Tibial nerve (tissue), 4 donors: ENCODE measurements around the gene ERN1. TPM values are rescaled to one million over a fixed set of nuclear protein-coding genes. Genes with fewer than 3 reads are reported as not detected.
A peak's percentile ranks its signal among the peaks of the same experiment; 100 is the strongest.

Experiments
- DNase-seq, 2 donors: peaks; one replicate each; pipeline ENCODE4 v3.0.0-alpha.2; 2019; ENCODE audit warnings: low spot score in 2 of 2
- H3K27ac ChIP-seq, 4 donors: fragments of 200-600 bp; sonication (generic) in 3 of 4; one replicate each; pipeline ENCODE4 v1.5.1; 2017 to 2019; ENCODE audit warnings: mild to moderate bottlenecking in 1 of 4
- H3K27me3 ChIP-seq, 2 donors: fragments of 200-600 bp; sonication (generic) in 1 of 2; one replicate each; pipeline versions ENCODE4 v1.5.1 to v1.6.0; 2017 to 2019
- H3K36me3 ChIP-seq, 3 donors: fragments of 200-600 bp; sonication (generic); one replicate each; pipeline ENCODE4 v1.5.1; 2018 to 2019
- H3K4me1 ChIP-seq, 4 donors: fragments of 200-600 bp; sonication (generic) in 3 of 4; one replicate each; pipeline ENCODE4 v1.5.1; 2017 to 2019
- H3K4me3 ChIP-seq, 4 donors: fragments of 200-600 bp; sonication (generic) in 3 of 4; one replicate each; pipeline ENCODE4 v1.5.1; 2017 to 2019; ENCODE audit warnings: mild to moderate bottlenecking in 1 of 4, moderate library complexity in 1 of 4
- H3K9me3 ChIP-seq, 4 donors: fragments of 200-600 bp; sonication (generic) in 3 of 4; one replicate each; pipeline ENCODE4 v1.5.1; 2017 to 2019
- CTCF ChIP-seq, 5 experiments: fragments of 200-600 bp in 3 of 5; fragments of 450-650 bp in 2 of 5; sonication (generic) in 3 of 5; IDR thresholded peaks; one replicate each; pipeline ENCODE4 v1.5.1; 2016 to 2019; ENCODE audit warnings: antibody characterized with exemption in 5 of 5, mild to moderate bottlenecking in 3 of 5, moderate library complexity in 2 of 5
- EP300 ChIP-seq, 2 donors: sonication (generic); formaldehyde crosslinking; IDR thresholded peaks; one replicate each; pipeline ENCODE4 v1.6.1; 2017; ENCODE audit warnings: antibody characterized with exemption in 2 of 2, mild to moderate bottlenecking in 1 of 2
- POLR2A ChIP-seq, 2 donors: fragments of 450-650 bp; IDR thresholded peaks; one replicate each; pipeline ENCODE4 v1.6.1; 2017; ENCODE audit warnings: antibody characterized with exemption in 2 of 2, mild to moderate bottlenecking in 2 of 2, moderate library complexity in 2 of 2
- WGBS, 2 donors: methylation state at CpG; one replicate each; pipeline ENCODE4 v1.1.5; 2018; 5-methylcytosine and 5-hydroxymethylcytosine counted together
- total RNA-seq, 4 donors: library from RNA; depleted of rRNA; stranded (reverse); fragments of >200 nt; gene quantifications; one replicate each; pipeline ENCODE4 v1.1.0, GENCODE V29; 2016

The ERN1 gene
- total RNA-seq, 4 donors from 2014 or later = 8.7 to 17.7 (median 13.5) TPM

DNA sequence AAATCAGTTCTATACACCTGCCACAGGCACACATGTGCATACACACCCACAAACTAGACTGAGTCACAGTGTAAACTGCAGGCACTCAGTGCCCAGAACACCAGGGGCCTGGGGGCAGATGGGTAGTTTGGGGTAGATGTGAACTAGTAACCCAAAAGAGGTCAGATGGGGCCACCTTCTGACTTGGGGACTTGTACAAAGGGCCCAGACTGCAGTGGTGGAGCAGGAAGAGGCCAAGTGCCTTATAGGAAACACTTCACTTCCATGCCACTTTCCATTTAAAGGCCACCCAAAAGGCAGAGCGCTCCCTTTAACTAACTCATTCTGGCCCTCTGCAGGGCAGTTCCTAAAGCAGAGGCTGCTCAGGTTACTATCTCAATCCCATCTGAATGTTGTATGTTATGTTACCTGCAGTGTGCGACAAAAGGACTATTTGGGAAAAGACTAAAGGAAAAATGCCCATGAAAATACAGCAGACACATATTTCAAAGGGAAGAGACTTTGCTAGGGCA, 27.8 kb upstream of the ERN1 start:
- peak overlapping the region in 2 of 4 donors; percentile 10 to 91 for H3K27ac ChIP-seq
- H3K27me3 ChIP-seq = no peaks in the 10 kb centered on the region
- no peaks in the 10 kb centered on the region for H3K9me3 ChIP-seq
- no peak overlapping the region for H3K4me3 ChIP-seq
- no peak for DNase-seq
- 100% methylated on average over 2 of the region's 2 CpGs for WGBS, 2 donors
- peaks cover 0 to 37% (median 23%) of the 10 kb centered on the region in 4 donors for H3K4me1 ChIP-seq
- H3K36me3 ChIP-seq = peaks cover 0 to 12% (median 0%) of the 10 kb centered on the region in 3 donors
- TF ChIP-seq POLR2A (IDR thresholded peaks at IDR 0.05) (no peak), EP300 (IDR thresholded peaks at IDR 0.05) (no peak), CTCF (IDR thresholded peaks at IDR 0.05) (no peak)

- H3K27me3 ChIP-seq = no peaks in the 10 kb centered on the region
- H3K4me3 ChIP-seq = no peak overlapping the region
- no peak for DNase-seq
- peaks cover 0 to 37% (median 23%) of the 10 kb centered on the region in 4 donors for H3K4me1 ChIP-seq
- H3K36me3 ChIP-seq = peaks cover 0 to 20% (median 0%) of the 10 kb centered on the region in 3 donors
- no peaks in the 10 kb centered on the region for H3K9me3 ChIP-seq
- 86 to 100% methylated on average over 2 of the region's 2 CpGs for WGBS, 2 donors
- H3K27ac ChIP-seq = peak overlapping the region; percentile 71 to 92 (median 84)
- TF ChIP-seq POLR2A (IDR thresholded peaks at IDR 0.05) (no peak), EP300 (IDR thresholded peaks at IDR 0.05) (no peak), CTCF (IDR thresholded peaks at IDR 0.05) (no peak)
Measured at GRCh38 chr17:64156670-64157069, 26.7 kb upstream of the ERN1 start.

DNA sequence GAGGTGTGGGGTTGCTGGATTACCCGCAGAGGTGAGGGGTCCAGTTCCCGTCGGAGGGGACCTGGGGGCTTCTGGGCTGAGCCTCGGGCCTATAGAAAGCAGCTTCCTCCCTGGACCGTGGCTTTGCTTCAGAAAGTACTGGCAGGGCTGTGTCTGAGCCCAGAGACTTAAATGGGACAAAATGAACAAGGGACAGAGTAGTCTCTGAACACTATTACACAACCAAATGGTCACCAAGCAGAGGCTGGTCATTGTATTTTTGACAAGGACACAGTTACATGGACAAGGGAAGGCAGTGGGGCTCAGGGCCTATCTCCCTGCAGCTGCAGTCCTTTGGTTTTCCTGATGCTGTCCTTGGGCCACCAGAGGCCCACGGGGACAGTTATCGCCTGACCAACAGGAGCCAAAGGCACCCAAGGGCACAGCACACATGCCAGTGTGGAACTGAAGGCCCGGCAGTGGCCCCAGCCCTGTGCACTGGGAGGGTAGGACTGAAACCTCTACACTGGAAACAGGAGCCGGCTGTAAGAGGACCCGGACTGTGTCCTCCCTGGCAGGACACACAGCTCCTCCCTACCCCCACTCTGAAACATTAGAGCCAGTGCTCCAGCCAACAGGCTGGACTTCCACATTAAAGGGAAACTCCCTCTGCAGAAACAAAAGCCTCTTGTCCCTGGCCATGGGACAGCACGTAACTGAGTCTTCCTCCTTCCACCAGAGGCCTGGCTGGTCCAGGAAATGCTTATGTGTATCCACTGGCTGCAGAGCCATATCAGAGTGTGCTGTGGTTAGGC, 26.0 kb upstream of the ERN1 start:
- H3K36me3 ChIP-seq = peaks cover 0 to 22% (median 0%) of the 10 kb centered on the region in 3 donors
- 47 to 48% methylated on average over 11 of the region's 11 CpGs for WGBS, 2 donors
- H3K4me3 ChIP-seq = peak overlapping the region in 1 of 4 donors; percentile 16
- no peaks in the 10 kb centered on the region for H3K27me3 ChIP-seq
- peaks cover 0 to 37% (median 23%) of the 10 kb centered on the region in 4 donors for H3K4me1 ChIP-seq
- TF ChIP-seq EP300 (IDR thresholded peaks at IDR 0.05) (peak; percentile 81 to 84), POLR2A (IDR thresholded peaks at IDR 0.05) (peak in 1 of 2 donors; percentile 47), CTCF (IDR thresholded peaks at IDR 0.05) (peak in 3 of 5 experiments; percentile 13 to 34 (median 16))
- H3K9me3 ChIP-seq = no peaks in the 10 kb centered on the region
- DNase-seq = peak; percentile 48 to 50
- peak overlapping the region; percentile 71 to 92 (median 84) for H3K27ac ChIP-seq

DNA sequence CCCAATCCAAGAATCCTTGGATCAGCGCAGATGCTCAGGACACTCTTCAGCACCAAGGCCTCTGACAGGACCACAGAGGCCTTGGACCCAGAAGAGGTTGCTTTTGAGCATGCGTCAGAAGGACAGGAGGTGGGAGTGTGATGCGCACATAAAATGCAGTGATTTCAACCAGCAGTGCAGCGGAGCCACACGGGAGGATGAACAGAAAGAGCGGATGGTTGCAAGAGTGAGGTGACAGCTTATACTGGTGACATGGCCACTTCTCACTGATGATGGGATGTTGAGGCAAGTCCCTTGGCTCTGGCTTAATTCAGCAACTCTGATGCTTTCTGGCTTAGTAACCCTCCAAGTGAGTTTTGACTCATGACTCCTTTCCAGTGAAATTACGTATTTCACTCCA, 25.2 kb upstream of the ERN1 start:
- Histone ChIP-seq H3K9me3 (no peaks in the 10 kb centered on the region), H3K36me3 (peaks cover 0 to 27% (median 0%) of the 10 kb centered on the region in 3 donors), H3K27me3 (no peaks in the 10 kb centered on the region), H3K27ac (peak overlapping the region; percentile 71 to 92 (median 84)), H3K4me1 (peaks cover 0 to 37% (median 23%) of the 10 kb centered on the region in 4 donors), H3K4me3 (no peak overlapping the region)
- 92 to 96% methylated on average over 7 of the region's 7 CpGs for WGBS, 2 donors
- no peak for TF ChIP-seq EP300 (IDR thresholded peaks at IDR 0.05)
- TF ChIP-seq CTCF (IDR thresholded peaks at IDR 0.05) = no peak
- DNase-seq = no peak

DNA sequence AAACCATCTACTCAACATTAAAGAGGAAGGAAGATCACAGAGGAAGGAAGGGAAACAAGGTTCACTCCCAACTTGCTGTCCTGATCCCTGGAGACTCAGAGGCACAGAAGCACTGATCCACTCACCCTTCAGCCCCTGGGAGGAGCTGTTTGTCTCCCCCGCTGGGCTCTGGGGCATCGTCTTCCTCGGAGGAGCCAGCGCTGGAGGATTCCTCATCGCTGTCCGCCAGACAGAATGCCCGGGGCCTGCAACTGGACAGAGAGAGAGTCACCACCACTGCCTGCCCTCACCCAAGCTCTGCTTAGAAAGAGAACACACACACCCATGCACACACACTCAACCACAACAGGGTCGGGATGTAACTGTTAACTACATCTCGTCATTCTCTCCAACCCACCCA, 24.8 kb upstream of the ERN1 start:
- no peak for DNase-seq
- peaks cover 0 to 29% (median 0%) of the 10 kb centered on the region in 3 donors for H3K36me3 ChIP-seq
- WGBS, 2 donors = 68 to 74% methylated on average over 9 of the region's 9 CpGs
- peak overlapping the region in 3 of 4 donors; percentile 78 to 92 (median 91) for H3K27ac ChIP-seq
- H3K4me3 ChIP-seq = no peak overlapping the region
- no peaks in the 10 kb centered on the region for H3K27me3 ChIP-seq
- H3K9me3 ChIP-seq = no peaks in the 10 kb centered on the region
- no peak for TF ChIP-seq EP300 (IDR thresholded peaks at IDR 0.05)
- TF ChIP-seq POLR2A (IDR thresholded peaks at IDR 0.05) = no peak
- no peak for TF ChIP-seq CTCF (IDR thresholded peaks at IDR 0.05)
- peaks cover 0 to 37% (median 23%) of the 10 kb centered on the region in 4 donors for H3K4me1 ChIP-seq
